GM12892 (cell line): ENCODE measurements around the gene HOXA3.

ENCODE experiments used
- POLR2A ChIP-seq: IDR thresholded peaks from 2 replicates; pipeline ENCODE4 v1.6.1; 2011; ENCODE audit warnings: low read depth, low read length, control low read depth
- POLR2AphosphoS5 ChIP-seq: IDR thresholded peaks from 2 replicates; pipeline ENCODE4 v1.6.1; 2011; ENCODE audit warnings: low read depth, low read length, control low read depth

- TF ChIP-seq POLR2A = no peak
- no peak for TF ChIP-seq POLR2AphosphoS5
Observed at GRCh38 chr7:27126596-27127327, 25.6 kb downstream of the HOXA3 start.
